ENCODE measurements around the gene NRG2. TPM values are rescaled to one million over a fixed set of nuclear protein-coding genes. Genes with fewer than 3 reads are reported as not detected.

The NRG2 gene
- total and polyA plus RNA-seq, 12 donors = 0.64 to 6.6 (median 2.9) TPM

GRCh38 chr5:140073296-140073695, 30.2 kb upstream of the NRG2 start:
- Histone ChIP-seq H3K4me3 (no peak overlapping the region), H3K27me3 (peaks cover 0 to 21% (median 0%) of the 10 kb centered on the region in 7 donors), H3K36me3 (no peaks in the 10 kb centered on the region), H3K4me1 (peaks cover 0 to 7% (median 3%) of the 10 kb centered on the region in 9 donors), H3K9me3 (no peaks in the 10 kb centered on the region), H3K27ac (no peak overlapping the region)
- intact Hi-C loops (cut with DNase I) = loop anchor here in 7 of 10 donors (1.0 to 10.0 kb wide), 7 partner anchors 34 to 282 kb away; no protein-coding TSS in a partner anchor
- WGBS, 2 donors = 6 to 11% methylated on average over 4 of the region's 4 CpGs
- ATAC-seq = no peak
- DNase-seq = no peak
- peak; percentile 48 to 85 (median 73) for TF ChIP-seq CTCF (IDR thresholded peaks at IDR 0.05)

DNA sequence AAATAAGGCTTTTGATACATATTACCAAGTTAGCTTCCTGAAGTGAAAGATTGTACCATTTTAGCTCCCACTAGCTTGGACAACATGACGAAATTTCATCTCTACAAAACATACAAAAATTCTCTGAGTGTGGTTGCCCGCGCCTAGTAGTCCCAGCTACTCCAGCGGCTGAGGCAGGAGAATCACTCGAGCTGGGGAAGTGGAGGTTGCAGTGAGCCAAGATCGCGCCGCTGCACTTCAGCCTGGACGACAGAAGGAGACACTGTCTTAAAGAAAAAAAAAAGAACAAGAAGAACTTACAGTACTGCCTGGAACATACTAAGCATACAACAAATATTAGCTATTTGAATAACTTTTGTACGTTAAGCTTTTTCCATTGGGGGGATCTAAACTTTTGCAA, 29.7 kb upstream of the NRG2 start:
- peak overlapping the region in 1 of 10 donors; percentile 1 for H3K4me3 ChIP-seq
- no peaks in the 10 kb centered on the region for H3K36me3 ChIP-seq
- peaks cover 0 to 7% (median 3%) of the 10 kb centered on the region in 9 donors for H3K4me1 ChIP-seq
- WGBS, 2 donors = 41 to 45% methylated on average over 10 of the region's 10 CpGs
- H3K27ac ChIP-seq = no peak overlapping the region
- no peak for TF ChIP-seq CTCF (IDR thresholded peaks at IDR 0.05)
- no peaks in the 10 kb centered on the region for H3K9me3 ChIP-seq
- H3K27me3 ChIP-seq = peaks cover 0 to 25% (median 0%) of the 10 kb centered on the region in 7 donors
- no peak for ATAC-seq
- no peak for DNase-seq
- intact Hi-C loops (cut with DNase I) = loop anchor here in 7 of 10 donors (1.0 to 10.0 kb wide), 7 partner anchors 34 to 282 kb away; no protein-coding TSS in a partner anchor

- no peak for DNase-seq
- Histone ChIP-seq H3K27ac (no peak overlapping the region), H3K4me1 (peaks cover 0 to 2% (median 0%) of the 10 kb centered on the region in 9 donors), H3K4me3 (no peak overlapping the region), H3K9me3 (no peaks in the 10 kb centered on the region), H3K27me3 (peaks cover 0 to 78% (median 8%) of the 10 kb centered on the region in 7 donors), H3K36me3 (no peaks in the 10 kb centered on the region)
- TF ChIP-seq CTCF (IDR thresholded peaks at IDR 0.05) = no peak
- intact Hi-C loops (cut with DNase I) = loop anchor here in 1 of 10 donors (2.0 kb wide), 1 partner anchor 38 kb away; no protein-coding TSS in a partner anchor
- ATAC-seq = no peak
- 83 to 92% methylated on average over 1 of the region's 1 CpG for WGBS, 2 donors
Measured at GRCh38 chr5:140060816-140061215, 17.7 kb upstream of the NRG2 start.

DNA sequence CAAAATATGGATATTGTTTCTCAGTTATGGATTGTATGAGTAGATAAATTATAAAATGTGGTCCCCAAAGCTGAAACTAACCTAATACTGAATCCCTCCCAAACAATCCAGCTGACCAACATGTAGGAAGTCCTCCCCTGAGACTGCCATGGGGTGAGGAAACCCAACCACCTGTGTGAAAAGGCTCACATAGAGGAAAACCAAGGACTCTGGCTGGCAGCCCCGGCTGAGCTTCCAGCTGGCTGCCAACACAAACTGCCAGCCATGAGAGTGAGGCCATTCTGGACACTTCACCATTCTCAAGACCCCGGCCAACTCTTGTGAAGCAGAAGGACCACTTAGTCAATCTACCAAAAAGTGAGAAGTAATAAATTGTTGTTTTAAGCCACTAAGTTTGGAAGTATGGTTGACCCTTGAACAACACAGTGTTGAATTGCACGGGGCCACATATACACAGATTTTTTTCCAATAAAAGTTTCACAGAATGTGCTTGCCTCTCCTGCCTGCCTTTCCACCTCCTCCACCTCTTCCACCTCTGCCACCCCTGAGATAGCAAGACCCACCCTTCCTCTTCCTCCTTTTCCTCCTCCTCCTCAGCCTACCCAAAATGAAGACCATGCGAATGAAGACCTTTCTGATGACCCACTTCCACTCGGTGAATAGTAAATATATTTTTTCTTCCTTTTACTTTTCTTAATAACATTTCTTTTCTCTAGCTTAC, 15.3 kb upstream of the NRG2 start:
- Histone ChIP-seq H3K27me3 (peaks cover 0 to 66% (median 8%) of the 10 kb centered on the region in 7 donors), H3K27ac (no peak overlapping the region), H3K36me3 (no peaks in the 10 kb centered on the region), H3K9me3 (no peaks in the 10 kb centered on the region), H3K4me3 (no peak overlapping the region), H3K4me1 (peaks cover 4 to 22% (median 16%) of the 10 kb centered on the region in 9 donors)
- no peak for DNase-seq
- intact Hi-C loops (cut with DNase I) = no loop called here
- TF ChIP-seq CTCF (IDR thresholded peaks at IDR 0.05) = no peak
- ATAC-seq = no peak
- WGBS, 2 donors = 85 to 88% methylated on average over 5 of the region's 5 CpGs

Measured in heart right ventricle (tissue), 16 donors.